HG03103 (cell line): ENCODE data around the gene TSHZ1.

Source experiments
- ATAC-seq: cut with Tn5 transposase; IDR thresholded peaks from one replicate; pipeline ENCODE4 v1.9.1; 2021; ENCODE audit warnings: low read depth; ENCODE audit not compliant: unreplicated experiment

Gene TSHZ1

GRCh38 chr18:75220551-75221355, 10.2 kb downstream of the TSHZ1 start:
- ATAC-seq, result no peak

GRCh38 chr18:75221397-75221796, 10.8 kb downstream of the TSHZ1 start:
- ATAC-seq, result no peak

GRCh38 chr18:75221897-75222296, 11.3 kb downstream of the TSHZ1 start:
- no peak for ATAC-seq

- no peak for ATAC-seq
Measured at GRCh38 chr18:75222407-75222806, 11.8 kb downstream of the TSHZ1 start.

- ATAC-seq, result no peak
Measured at GRCh38 chr18:75223687-75224347, 13.2 kb downstream of the TSHZ1 start.

GRCh38 chr18:75226286-75226955, 15.8 kb downstream of the TSHZ1 start:
- ATAC-seq, result no peak

- ATAC-seq, result no peak
Measured at GRCh38 chr18:75226956-75227316, 16.3 kb downstream of the TSHZ1 start.

GRCh38 chr18:75227535-75228296, 17.1 kb downstream of the TSHZ1 start:
- no peak for ATAC-seq

GRCh38 chr18:75228967-75229366, 18.4 kb downstream of the TSHZ1 start:
- ATAC-seq, result no peak

- ATAC-seq, result no peak
Measured at GRCh38 chr18:75229437-75229836, 18.8 kb downstream of the TSHZ1 start.

GRCh38 chr18:75230163-75231052, 19.8 kb downstream of the TSHZ1 start:
- ATAC-seq, result no peak

GRCh38 chr18:75231053-75231406, 20.4 kb downstream of the TSHZ1 start:
- ATAC-seq, result no peak

GRCh38 chr18:75234901-75235300, 24.3 kb downstream of the TSHZ1 start:
- ATAC-seq, result no peak

GRCh38 chr18:75235896-75236295, 25.3 kb downstream of the TSHZ1 start:
- ATAC-seq, result no peak

- ATAC-seq, result no peak
Measured at GRCh38 chr18:75238100-75238499, 27.5 kb downstream of the TSHZ1 start.

- no peak for ATAC-seq
Measured at GRCh38 chr18:75238786-75239185, 28.2 kb downstream of the TSHZ1 start.

- ATAC-seq, result no peak
Measured at GRCh38 chr18:75240433-75240832, 29.8 kb downstream of the TSHZ1 start.

GRCh38 chr18:75241705-75242104, 31.1 kb downstream of the TSHZ1 start:
- no peak for ATAC-seq

GRCh38 chr18:75244351-75245313, 34.0 kb downstream of the TSHZ1 start:
- ATAC-seq, result no peak
